Neuron (in vitro differentiated cells): ENCODE results near the gene CEPT1.

Source experiments
- H2AFZ ChIP-seq: one replicate; pipeline ENCODE4 v1.6.1; 2013; ENCODE audit warnings: low read depth, mild to moderate bottlenecking, inconsistent platforms, low read length, moderate library complexity
- H3K27me3 ChIP-seq: one replicate; pipeline ENCODE4 v1.6.1; 2013; ENCODE audit warnings: low read length; ENCODE audit not compliant: insufficient read depth
- H3K36me3 ChIP-seq: one replicate; pipeline ENCODE4 v1.6.1; 2013; ENCODE audit warnings: low read length; ENCODE audit not compliant: insufficient read depth
- H3K4me1 ChIP-seq: one replicate; pipeline ENCODE4 v1.6.1; 2013; ENCODE audit warnings: low read length; ENCODE audit not compliant: insufficient read depth
- H3K4me3 ChIP-seq: 2 replicates; pipeline ENCODE4 v1.5.1; 2013; ENCODE audit warnings: mild to moderate bottlenecking, low read length, moderate library complexity
- H3K9me3 ChIP-seq: one replicate; pipeline ENCODE4 v1.6.1; 2013; ENCODE audit warnings: low read length

CEPT1 gene

DNA sequence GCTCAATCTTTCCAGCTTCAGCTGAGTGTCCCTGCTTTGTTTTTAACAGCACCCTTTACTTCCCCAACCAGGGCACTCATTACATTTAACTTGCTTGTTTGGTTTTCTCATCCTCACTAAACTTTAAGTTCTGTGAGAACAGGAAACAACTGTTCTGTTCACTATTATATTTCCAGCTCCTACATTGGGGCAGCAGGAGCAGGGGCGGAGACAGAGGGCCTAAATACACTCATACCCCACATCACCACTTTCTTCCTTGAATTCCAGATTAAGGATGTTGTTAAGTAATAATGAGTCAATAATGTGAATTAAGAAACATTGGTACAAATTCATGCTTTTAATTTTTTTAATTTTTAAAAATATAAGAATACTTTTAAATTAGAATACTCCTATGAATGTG is 6.2 kb upstream of the CEPT1 start:
- Histone ChIP-seq H3K36me3 (peaks cover 16% of the 10 kb centered on the region), H2AFZ (no peak overlapping the region), H3K9me3 (no peaks in the 10 kb centered on the region), H3K27me3 (no peaks in the 10 kb centered on the region), H3K4me3 (no peak overlapping the region), H3K4me1 (peaks cover 9% of the 10 kb centered on the region)

DNA sequence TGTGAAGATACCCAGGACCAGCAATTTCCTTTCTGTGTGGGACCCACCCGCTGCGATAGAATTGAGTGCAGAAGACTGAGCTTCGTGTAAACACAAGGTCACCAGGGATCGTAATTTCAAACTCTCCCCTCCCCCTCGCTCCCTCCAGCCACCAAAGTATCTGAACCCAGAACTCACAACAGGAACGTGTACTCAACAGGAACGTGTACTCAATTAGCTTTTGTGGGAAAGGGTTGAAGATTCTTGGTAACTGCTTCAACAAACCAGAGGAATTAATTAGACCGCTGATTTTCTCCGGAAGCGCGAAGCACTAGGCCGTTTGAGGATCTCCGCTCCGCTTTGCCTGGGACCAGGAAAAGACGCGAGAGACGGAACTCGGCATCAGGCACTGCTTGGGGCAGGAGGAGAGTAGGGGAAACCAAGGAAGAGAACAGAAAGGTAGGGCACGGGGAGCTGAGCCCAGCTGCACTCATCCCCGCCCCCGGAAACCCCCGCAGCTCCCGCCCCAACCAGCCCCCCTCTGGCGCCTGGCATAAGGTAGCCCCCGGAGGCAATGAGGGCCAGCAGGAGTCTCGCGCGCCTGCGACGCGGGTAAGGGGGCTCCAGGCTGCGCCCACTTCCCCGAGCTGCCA is 583 bp upstream of the CEPT1 start:
- peaks cover 16% of the 10 kb centered on the region for H3K36me3 ChIP-seq
- H3K4me3 ChIP-seq = peak overlapping the region; percentile 97
- peaks cover 30% of the 10 kb centered on the region for H3K4me1 ChIP-seq
- peak overlapping the region; percentile 98 for H2AFZ ChIP-seq
- no peaks in the 10 kb centered on the region for H3K9me3 ChIP-seq
- H3K27me3 ChIP-seq = no peaks in the 10 kb centered on the region

DNA sequence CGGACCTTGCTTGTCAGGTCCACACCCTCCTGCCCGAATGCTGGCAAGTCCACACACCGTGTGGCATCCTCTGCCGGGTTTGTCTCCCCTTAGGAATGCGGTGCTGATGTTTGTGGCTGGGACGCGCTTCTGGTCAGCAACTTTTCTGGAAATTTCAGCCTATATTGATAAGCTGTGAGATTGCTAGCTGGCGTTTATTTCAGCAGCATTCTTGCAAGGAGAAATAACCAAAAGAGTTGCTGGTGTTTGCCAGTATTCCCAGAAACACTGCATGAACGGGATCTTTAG is 601 bp downstream of the CEPT1 start:
- Histone ChIP-seq H3K27me3 (no peaks in the 10 kb centered on the region), H3K36me3 (peaks cover 12% of the 10 kb centered on the region), H3K4me1 (peaks cover 30% of the 10 kb centered on the region), H2AFZ (peak overlapping the region; percentile 98), H3K4me3 (peak overlapping the region; percentile 97), H3K9me3 (no peaks in the 10 kb centered on the region)

DNA sequence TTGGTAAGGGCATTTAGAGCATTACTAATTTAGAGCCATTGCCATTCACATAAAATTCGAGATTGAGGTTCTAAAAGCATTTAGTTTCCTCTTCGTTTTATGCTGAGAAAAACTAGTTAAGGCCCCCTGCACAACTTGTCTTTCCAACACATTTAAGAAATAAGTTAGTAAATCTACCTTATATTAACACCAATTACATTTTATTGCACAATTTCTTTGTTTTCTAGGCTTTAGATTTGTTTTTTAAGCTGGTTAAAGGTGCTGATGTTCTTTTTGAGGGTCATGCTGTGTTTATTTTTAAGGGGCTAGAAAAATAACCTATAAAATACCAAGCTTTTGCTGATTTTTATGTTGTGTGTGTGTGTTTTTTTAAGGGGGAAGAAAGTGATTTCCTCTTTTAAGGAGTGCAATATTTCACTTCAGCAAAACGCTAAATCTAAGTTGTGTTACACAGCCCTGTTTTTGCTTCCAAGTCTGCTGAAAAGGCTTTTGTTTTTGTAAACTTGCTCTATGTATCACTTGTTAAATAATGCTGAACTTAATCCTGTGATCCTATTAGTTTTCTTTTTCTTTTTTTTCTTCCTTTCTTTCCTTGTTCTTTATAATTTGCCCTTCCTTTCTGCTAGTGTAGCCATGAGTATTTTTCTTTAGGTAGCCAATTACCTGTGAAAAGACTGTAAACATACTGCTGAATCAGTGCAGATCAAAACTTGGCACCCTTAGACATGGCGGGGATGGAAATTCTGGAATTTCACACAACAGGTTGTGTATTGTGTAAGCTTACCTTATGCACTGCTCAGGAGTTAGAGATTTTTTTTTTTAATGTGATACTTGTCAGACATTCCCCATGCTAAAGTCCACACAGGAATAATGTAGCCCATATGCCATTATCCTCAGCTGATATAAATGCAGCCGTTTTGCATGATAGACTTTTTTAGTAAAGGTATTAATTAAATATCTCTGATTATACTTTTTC is 1.5 kb downstream of the CEPT1 start:
- H3K4me3 ChIP-seq = peak overlapping the region; percentile 97

DNA sequence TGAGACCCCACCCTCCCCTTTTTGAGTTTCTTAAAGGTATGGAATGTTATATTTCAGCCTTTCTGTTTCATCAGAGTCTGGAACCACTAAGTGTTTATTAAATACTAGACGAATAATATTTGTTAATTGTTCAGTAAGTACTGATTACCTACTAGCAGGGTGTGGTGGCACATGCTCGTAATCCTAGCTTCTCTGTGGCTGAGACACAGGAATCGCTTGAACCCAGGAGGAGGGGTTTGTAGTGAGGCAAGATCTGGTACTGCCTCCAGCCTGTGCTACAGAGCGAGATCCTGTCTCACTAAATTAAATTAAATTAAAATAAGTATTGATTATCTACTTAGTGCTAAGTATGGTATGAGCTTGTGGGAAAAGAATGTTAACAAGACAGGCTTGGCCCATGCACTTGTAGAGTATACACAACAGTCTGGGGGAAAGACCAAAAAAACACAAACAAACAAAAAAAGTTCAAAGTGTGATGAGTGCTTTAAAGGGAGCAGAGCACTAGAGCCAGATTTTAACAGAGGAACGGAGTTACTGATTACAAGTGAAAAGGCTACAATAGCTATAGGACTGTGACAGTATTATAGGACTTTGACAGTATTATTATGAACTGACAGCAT is 2.4 kb downstream of the CEPT1 start:
- Histone ChIP-seq H3K36me3 (peaks cover 7% of the 10 kb centered on the region), H2AFZ (no peak overlapping the region), H3K27me3 (no peaks in the 10 kb centered on the region), H3K9me3 (no peaks in the 10 kb centered on the region), H3K4me3 (no peak overlapping the region), H3K4me1 (peaks cover 30% of the 10 kb centered on the region)

More for the DNA sequence above, 1.5 kb downstream of the CEPT1 start:
- Histone ChIP-seq H2AFZ (no peak overlapping the region), H3K36me3 (peaks cover 11% of the 10 kb centered on the region), H3K9me3 (no peaks in the 10 kb centered on the region), H3K27me3 (no peaks in the 10 kb centered on the region), H3K4me1 (peaks cover 30% of the 10 kb centered on the region)

DNA sequence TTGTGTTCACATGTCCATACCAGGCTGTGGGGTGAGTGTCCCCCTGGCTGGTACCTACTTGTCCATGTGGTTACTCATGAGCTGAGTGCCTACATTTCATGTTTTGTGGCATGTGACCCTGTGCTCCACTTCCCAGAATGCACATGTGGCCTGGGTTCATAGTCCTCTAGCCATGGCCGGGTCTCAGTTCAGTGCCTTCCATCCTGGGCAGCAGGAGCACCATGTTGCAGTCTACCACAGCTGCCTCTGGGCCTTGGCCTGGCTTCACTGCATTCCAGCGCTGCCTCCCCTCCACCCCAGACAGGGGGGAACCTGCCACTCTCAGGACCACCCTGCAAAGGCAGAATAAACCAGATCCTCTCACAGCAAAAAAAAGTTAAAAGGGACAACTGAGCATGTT is 5.5 kb downstream of the CEPT1 start:
- Histone ChIP-seq H3K4me1 (peaks cover 20% of the 10 kb centered on the region), H3K4me3 (no peak overlapping the region), H2AFZ (no peak overlapping the region), H3K9me3 (no peaks in the 10 kb centered on the region), H3K36me3 (peaks cover 35% of the 10 kb centered on the region), H3K27me3 (no peaks in the 10 kb centered on the region)

DNA sequence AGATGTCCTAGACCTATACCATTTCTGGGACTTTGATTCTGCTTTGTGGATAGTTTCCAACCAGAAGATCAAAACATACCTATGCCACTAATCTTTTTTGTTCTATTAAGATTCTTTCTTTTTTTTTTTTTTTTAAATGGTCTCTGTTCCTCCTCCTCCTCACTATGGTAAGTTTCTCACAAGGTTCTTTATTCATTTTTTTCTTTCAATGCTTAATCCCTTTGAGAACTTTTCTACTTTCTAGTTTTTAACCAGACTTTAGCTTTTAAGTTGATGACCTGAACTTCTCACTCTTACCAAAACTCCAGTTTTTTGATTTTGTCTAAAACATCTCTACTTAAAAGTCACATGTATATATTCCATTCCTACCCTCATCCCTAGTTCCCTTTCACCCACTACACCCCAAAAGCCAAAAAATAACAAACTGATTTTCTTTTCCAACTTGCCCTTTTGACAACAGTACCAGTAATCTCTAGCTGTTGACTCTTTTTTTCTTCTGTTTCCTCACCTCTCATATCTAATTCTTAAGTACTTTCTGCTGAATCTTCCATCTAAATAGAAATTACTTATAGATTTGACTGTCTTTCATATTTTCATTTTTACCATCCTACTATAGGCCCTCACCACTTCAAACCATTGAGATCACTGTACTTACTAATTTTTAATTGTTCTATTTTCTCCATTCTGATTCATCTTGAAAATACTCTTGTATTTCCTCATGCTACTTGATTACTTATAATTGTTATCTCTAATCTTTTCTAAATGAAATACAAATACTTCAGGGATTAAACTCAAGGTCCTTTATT is 6.1 kb downstream of the CEPT1 start:
- Histone ChIP-seq H3K4me1 (peaks cover 14% of the 10 kb centered on the region), H3K9me3 (no peaks in the 10 kb centered on the region), H3K4me3 (no peak overlapping the region), H2AFZ (no peak overlapping the region), H3K36me3 (peaks cover 38% of the 10 kb centered on the region), H3K27me3 (no peaks in the 10 kb centered on the region)

DNA sequence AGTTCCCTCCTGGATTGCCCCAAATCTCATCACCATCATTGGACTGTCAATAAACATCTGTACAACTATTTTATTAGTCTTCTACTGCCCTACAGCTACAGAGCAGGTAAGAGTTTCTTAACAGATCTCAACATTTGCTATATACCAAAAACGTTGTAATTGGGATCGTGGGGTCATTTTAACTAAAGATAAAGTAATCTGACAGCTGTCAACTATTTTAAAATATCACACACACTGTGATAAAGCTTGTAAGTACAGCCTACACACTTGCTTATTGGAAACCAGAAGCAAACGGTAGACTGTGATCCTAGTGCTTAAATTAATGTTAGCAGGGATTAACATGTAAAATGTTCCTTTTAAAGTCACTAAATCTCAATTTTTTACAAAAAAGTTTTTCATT is 7.9 kb downstream of the CEPT1 start:
- Histone ChIP-seq H3K4me3 (no peak overlapping the region), H3K27me3 (no peaks in the 10 kb centered on the region), H3K9me3 (no peaks in the 10 kb centered on the region), H3K36me3 (peaks cover 45% of the 10 kb centered on the region), H2AFZ (no peak overlapping the region), H3K4me1 (no peaks in the 10 kb centered on the region)

DNA sequence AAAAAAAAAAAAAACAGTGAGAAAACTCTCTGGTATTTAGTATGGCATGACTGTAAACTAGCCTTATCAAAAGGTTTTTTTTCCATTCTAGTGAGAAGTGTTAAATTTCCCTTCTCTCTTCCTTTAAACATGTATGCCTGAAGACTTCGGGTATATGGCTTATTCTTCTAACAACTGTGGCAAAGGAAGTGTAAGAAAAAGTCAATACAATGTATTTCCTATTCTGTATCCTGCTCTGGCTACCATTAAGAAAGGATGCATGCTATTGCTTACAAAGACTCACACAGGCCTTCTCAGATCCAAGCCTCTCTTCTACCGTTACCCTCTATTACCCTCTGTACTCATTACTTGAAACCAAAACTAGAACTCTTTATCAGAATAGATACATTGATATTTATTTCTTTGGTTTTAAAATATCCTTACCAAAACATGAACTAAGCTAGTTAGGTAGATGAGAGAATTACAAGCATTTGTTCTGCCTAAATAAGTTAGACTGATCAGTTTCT is 8.4 kb downstream of the CEPT1 start:
- Histone ChIP-seq H3K4me3 (no peak overlapping the region), H3K36me3 (peaks cover 50% of the 10 kb centered on the region), H3K9me3 (no peaks in the 10 kb centered on the region), H2AFZ (no peak overlapping the region), H3K4me1 (no peaks in the 10 kb centered on the region), H3K27me3 (no peaks in the 10 kb centered on the region)

DNA sequence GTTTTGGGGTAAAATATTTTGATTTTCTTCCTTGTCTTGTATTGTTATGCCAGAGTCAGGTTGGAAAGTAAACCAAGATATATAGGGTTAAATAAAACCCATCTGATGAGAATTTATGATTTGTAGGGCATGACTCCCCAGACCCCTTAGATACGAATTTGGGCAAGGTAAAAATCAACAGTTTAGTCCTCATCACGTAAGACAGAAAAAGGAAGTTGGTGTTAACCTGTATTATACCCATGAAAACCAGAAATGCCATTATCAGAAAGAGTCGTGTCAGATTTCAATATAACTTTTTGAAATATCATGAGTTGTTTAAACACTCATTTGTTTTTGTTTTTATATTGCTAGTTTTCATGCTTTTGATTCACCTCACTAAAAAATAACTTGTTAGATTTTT is 11.8 kb downstream of the CEPT1 start:
- Histone ChIP-seq H3K36me3 (peaks cover 50% of the 10 kb centered on the region), H3K4me3 (no peak overlapping the region), H3K4me1 (no peaks in the 10 kb centered on the region), H2AFZ (no peak overlapping the region), H3K27me3 (no peaks in the 10 kb centered on the region), H3K9me3 (peaks cover 5% of the 10 kb centered on the region)

DNA sequence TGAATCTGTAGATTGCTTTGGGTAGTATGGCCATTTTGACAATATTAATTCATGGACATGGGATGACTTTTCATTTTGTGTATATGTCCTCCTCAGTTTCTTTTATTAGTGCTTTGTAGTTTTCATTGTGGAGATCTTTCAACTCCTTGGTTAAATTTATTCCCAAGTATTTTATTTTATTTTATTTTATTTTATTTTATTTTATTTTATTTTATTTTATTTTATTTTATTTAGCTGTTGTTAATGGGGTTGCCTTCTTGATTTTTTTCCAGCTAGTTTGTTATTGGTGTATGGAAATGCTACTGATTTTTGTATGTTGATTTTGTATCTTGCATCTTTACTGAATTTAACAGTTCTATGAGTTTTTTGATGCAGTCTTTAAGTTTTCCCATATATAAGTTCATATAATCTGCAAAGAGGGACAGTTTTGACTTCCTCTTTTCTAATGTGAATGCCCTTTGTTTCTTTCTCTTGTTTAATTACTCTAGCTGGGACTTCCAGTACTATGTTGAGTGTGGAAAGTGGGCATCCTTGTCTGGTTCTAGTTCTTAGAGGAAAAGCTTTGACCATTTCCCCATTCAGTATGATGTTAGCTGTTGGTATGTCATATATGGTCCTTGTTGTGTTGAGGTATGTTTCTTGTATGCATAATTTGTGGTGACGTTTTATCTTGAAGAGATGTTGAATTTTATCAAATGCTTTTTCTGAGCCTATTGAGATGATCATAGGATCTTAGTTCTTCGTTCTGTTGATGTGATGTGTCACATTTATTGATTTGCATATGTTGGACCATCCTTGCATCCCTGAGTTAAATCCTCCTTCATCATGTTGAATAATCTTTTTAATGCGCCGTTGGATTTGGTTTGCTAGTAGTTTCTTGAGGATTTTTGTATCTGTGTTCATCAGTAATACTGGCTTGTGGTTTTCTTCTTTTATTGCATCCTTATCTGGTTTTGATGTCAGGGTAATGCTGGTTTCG is 14.3 kb downstream of the CEPT1 start:
- Histone ChIP-seq H3K4me3 (no peak overlapping the region), H3K27me3 (no peaks in the 10 kb centered on the region), H2AFZ (no peak overlapping the region), H3K36me3 (peaks cover 32% of the 10 kb centered on the region), H3K9me3 (peaks cover 5% of the 10 kb centered on the region), H3K4me1 (no peaks in the 10 kb centered on the region)

DNA sequence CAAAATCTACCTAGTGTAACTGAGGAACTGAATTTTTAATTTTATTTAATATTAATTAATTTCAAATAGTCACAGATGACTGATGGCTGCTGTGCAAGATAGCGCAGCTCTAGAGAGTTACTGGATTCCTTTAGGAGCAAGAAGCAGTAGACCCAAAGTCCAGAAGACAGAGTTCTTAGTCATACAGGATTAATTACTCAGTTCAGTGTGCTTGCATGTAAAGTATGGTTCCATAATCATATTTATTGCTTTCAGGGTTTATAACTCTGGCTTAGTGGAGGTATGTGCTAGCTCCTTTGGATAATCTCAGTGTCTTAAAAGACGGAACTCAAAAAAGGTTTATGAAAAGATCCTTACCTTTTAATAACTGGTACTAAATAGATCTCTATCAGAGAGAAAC is 17.4 kb downstream of the CEPT1 start:
- H3K4me1 ChIP-seq = no peaks in the 10 kb centered on the region
- no peaks in the 10 kb centered on the region for H3K27me3 ChIP-seq
- H3K36me3 ChIP-seq = peaks cover 28% of the 10 kb centered on the region
- H3K4me3 ChIP-seq = no peak overlapping the region
- H2AFZ ChIP-seq = no peak overlapping the region
- H3K9me3 ChIP-seq = peaks cover 5% of the 10 kb centered on the region
